ENCODE data around the gene MRS2. TPM values are rescaled to one million over a fixed set of nuclear protein-coding genes. Genes with fewer than 3 reads are reported as not detected.
"Not testable (repeated sequence)": the region's sequence is repeated elsewhere in the genome, so short reads cannot be mapped to it uniquely, and the experiment has no call there.

MRS2 gene, protein sequence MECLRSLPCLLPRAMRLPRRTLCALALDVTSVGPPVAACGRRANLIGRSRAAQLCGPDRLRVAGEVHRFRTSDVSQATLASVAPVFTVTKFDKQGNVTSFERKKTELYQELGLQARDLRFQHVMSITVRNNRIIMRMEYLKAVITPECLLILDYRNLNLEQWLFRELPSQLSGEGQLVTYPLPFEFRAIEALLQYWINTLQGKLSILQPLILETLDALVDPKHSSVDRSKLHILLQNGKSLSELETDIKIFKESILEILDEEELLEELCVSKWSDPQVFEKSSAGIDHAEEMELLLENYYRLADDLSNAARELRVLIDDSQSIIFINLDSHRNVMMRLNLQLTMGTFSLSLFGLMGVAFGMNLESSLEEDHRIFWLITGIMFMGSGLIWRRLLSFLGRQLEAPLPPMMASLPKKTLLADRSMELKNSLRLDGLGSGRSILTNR
- 22.3 TPM for total RNA-seq
- 19.6 TPM for polyA plus RNA-seq

DNA sequence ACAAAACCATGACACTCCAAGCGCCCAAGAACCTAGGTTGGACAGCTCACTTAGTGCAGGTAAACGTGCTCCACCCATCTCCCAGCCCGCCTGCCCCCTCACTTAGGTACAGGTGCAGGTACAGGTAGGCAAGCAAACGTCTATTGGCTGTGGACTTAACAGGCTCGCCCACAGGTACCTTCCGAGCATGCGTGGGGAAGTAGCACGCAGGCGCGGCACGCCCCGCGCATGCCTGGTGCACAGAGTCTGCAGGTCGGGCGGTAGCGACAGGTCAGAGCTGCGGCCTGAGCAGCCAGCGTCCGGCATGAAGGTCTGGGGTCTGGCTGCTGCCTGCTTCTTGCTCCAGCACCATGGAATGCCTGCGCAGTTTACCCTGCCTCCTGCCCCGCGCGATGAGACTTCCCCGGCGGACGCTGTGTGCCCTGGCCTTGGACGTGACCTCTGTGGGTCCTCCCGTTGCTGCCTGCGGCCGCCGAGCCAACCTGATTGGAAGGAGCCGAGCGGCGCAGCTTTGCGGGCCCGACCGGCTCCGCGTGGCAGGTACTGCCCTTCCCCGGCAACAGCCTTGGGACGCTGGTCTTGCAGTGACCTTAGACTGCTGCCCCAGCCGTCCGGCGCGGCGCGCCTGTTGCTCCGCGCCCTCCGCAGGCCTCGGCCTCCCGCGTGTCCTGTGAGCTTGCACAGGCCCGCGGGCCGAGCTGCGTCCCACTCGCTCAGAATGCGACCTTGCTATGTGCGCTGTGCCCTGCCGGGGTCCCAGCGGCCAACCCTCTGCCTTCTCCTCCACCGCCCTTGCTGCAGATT is at the start of gene MRS2:
Gene MRS2 (plus strand): TSS at position 240 of the 804 bp plus-strand sequence. CDS start 111 bp downstream, at position 351.
- under 1% methylated on average over 63 of the region's 63 CpGs for WGBS
- Histone ChIP-seq H3K4me3 (ENCODE audit: low read depth, low read length) (peak within 1 kb of the TSS; percentile 90), H3K36me3 (ENCODE audit: insufficient read depth) (no peaks in the 10 kb centered on the region), H3K4me1 (ENCODE audit: insufficient read depth) (peaks cover 1% of the 10 kb centered on the region), H3K27ac (ENCODE audit: low read depth) (peak within 1 kb of the TSS; percentile 48)
- DNase-seq (ENCODE audit: extremely low spot score) = peak; percentile 39

GRCh38 chr6:24353861-24354260 is 48.9 kb upstream of the MRS2 start:
- Histone ChIP-seq H3K4me3 (ENCODE audit: low read depth, low read length) (no peak overlapping the region), H3K36me3 (ENCODE audit: insufficient read depth) (no peaks in the 10 kb centered on the region), H3K4me1 (ENCODE audit: insufficient read depth) (no peaks in the 10 kb centered on the region), H3K27ac (ENCODE audit: low read depth) (no peak overlapping the region)
- 57% methylated on average over 1 of the region's 1 CpG for WGBS
- DNase-seq (ENCODE audit: extremely low spot score) = no peak

DNA sequence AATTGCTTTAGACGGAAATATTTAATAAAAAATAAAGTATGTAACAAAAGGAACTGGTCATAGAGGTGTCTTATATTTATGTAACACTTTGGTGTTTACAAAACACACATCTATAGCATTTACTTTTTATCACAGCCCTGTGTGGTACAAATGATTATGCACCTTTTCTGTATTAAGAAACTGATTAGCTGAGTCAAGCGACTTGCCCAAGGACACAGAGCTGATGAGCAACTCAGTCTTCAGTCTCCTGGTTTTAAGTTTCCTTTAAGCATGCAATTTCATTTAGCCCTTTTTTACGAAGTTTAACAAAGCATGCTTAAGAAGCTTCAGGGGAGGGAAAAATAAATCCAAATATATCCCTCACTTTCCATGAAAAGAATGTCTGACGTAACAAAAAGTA is 47.3 kb upstream of the MRS2 start:
- Histone ChIP-seq H3K36me3 (ENCODE audit: insufficient read depth) (no peaks in the 10 kb centered on the region), H3K4me1 (ENCODE audit: insufficient read depth) (no peaks in the 10 kb centered on the region), H3K4me3 (ENCODE audit: low read depth, low read length) (no peak overlapping the region), H3K27ac (ENCODE audit: low read depth) (no peak overlapping the region)
- WGBS = 63% methylated on average over 4 of the region's 4 CpGs
- DNase-seq (ENCODE audit: extremely low spot score) = no peak

GRCh38 chr6:24356310-24356973 is 46.3 kb upstream of the MRS2 start:
- H3K36me3 ChIP-seq (ENCODE audit: insufficient read depth) = no peaks in the 10 kb centered on the region
- H3K27ac ChIP-seq (ENCODE audit: low read depth) = no peak overlapping the region
- DNase-seq (ENCODE audit: extremely low spot score) = no peak
- 55% methylated on average over 5 of the region's 5 CpGs for whole genome bisulfite sequencing
- no peak overlapping the region for H3K4me3 ChIP-seq (ENCODE audit: low read depth, low read length)
- no peaks in the 10 kb centered on the region for H3K4me1 ChIP-seq (ENCODE audit: insufficient read depth)

- H3K27ac ChIP-seq (ENCODE audit: low read depth) = no peak within 1 kb of the TSS
- WGBS = 7% methylated on average over 61 of the region's 61 CpGs
- DNase-seq (ENCODE audit: extremely low spot score) = peak; percentile 71
- H3K4me1 ChIP-seq (ENCODE audit: insufficient read depth) = no peaks in the 10 kb centered on the region
- no peak within 1 kb of the TSS for H3K4me3 ChIP-seq (ENCODE audit: low read depth, low read length)
- no peaks in the 10 kb centered on the region for H3K36me3 ChIP-seq (ENCODE audit: insufficient read depth)
Measured at GRCh38 chr6:24357336-24358218, 45.2 kb upstream of the MRS2 start, which contains the start of gene DCDC2. TSS of gene DCDC2 (minus strand) at chr6:24358059. CDS start at chr6:24357750, 309 bp downstream.

DNA sequence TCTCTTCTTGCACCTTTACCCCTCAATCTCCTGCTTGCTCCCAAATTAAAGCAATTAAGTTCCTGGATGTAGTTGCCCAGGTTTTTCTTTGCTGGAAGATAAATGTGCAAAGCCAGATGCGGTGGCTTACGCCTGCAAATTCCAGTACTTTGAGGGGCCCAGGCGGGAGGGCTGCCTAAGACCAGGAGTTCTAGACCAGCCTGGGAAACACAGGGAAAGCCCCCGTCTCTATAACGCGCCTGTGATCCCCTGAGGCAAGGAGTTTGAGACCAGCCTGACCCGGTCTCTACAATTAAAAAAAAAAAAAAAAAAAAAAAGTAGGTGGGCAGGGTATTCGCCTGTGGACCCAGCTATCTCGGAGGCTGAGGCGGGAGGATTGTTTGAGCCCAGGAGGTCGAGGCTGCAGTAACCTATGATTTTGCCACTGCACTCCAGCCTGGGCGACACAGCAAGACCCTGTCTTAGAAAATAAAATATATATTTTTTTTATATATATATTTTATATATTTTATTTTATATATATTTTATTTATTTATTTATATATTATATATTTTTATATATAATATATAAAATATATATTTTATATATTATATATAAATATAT is 44.4 kb upstream of the MRS2 start:
- H3K4me1 ChIP-seq (ENCODE audit: insufficient read depth) = no peaks in the 10 kb centered on the region
- no peak overlapping the region for H3K27ac ChIP-seq (ENCODE audit: low read depth)
- H3K4me3 ChIP-seq (ENCODE audit: low read depth, low read length) = no peak overlapping the region
- no peaks in the 10 kb centered on the region for H3K36me3 ChIP-seq (ENCODE audit: insufficient read depth)
- WGBS = 55% methylated on average over 12 of the region's 12 CpGs
- DNase-seq (ENCODE audit: extremely low spot score) = no peak

GRCh38 chr6:24359640-24360454 is 42.9 kb upstream of the MRS2 start:
- DNase-seq (ENCODE audit: extremely low spot score) = peak; percentile 64
- H3K36me3 ChIP-seq (ENCODE audit: insufficient read depth) = no peaks in the 10 kb centered on the region
- 4% methylated on average over 55 of the region's 55 CpGs for WGBS
- H3K27ac ChIP-seq (ENCODE audit: low read depth) = no peak overlapping the region
- peak overlapping the region; percentile 30 for H3K4me3 ChIP-seq (ENCODE audit: low read depth, low read length)
- H3K4me1 ChIP-seq (ENCODE audit: insufficient read depth) = no peaks in the 10 kb centered on the region

- WGBS = 82% methylated on average over 5 of the region's 5 CpGs
- H3K4me1 ChIP-seq (ENCODE audit: insufficient read depth); DNase-seq (ENCODE audit: extremely low spot score); H3K27ac ChIP-seq (ENCODE audit: low read depth); H3K36me3 ChIP-seq (ENCODE audit: insufficient read depth); H3K4me3 ChIP-seq (ENCODE audit: low read depth, low read length): not testable (repeated sequence)
Measured at GRCh38 chr6:24362363-24362762, 40.4 kb upstream of the MRS2 start.

GRCh38 chr6:24365103-24365633 is 37.6 kb upstream of the MRS2 start:
- H3K4me1 ChIP-seq (ENCODE audit: insufficient read depth); H3K27ac ChIP-seq (ENCODE audit: low read depth); H3K4me3 ChIP-seq (ENCODE audit: low read depth, low read length); DNase-seq (ENCODE audit: extremely low spot score); H3K36me3 ChIP-seq (ENCODE audit: insufficient read depth): not testable (repeated sequence)
- WGBS = 74% methylated on average over 8 of the region's 8 CpGs

DNA sequence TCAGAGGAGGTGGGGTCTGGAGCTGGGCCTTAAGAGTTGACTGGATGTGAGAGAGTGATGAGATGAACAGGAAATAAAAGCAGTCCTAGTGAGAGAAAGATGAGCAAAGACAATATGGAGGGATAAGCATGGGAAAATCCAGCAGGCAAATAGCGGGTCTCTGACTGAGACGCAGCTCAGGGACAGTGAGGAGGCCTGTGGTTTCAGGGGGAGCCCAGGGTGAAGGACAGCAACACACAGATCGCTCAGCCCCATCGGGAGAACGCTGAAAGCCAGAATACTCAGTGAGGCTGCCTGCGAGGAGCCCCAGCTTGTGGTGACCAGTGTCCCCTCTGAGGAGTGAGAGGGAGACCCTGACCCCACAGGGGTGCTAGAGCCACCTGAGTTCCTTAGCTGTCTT is 28.1 kb upstream of the MRS2 start:
- Histone ChIP-seq H3K36me3 (ENCODE audit: insufficient read depth) (no peaks in the 10 kb centered on the region), H3K27ac (ENCODE audit: low read depth) (no peak overlapping the region), H3K4me1 (ENCODE audit: insufficient read depth) (no peaks in the 10 kb centered on the region), H3K4me3 (ENCODE audit: low read depth, low read length) (no peak overlapping the region)
- no peak for DNase-seq (ENCODE audit: extremely low spot score)
- 97% methylated on average over 6 of the region's 6 CpGs for WGBS

DNA sequence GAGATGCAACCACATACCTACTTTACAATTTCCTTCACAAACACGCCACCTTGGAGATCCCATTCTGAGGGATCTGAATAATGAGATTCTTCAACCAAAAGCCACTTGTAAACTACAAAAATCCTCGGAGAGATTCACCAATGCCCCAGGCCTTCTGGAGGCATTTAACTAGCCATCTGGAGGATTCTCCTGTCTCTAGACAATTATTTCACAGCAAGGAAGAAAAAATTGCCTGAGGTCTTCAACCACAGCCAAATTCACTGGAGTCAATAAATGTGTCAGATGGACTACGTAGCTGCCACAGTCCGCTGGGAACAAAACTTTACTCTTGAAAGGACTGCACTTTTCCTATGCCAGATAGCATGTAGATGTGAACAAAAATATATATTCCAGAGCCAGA is 25.9 kb upstream of the MRS2 start:
- no peak overlapping the region for H3K4me3 ChIP-seq (ENCODE audit: low read depth, low read length)
- no peaks in the 10 kb centered on the region for H3K36me3 ChIP-seq (ENCODE audit: insufficient read depth)
- 39% methylated on average over 4 of the region's 4 CpGs for WGBS
- no peak for DNase-seq (ENCODE audit: extremely low spot score)
- H3K27ac ChIP-seq (ENCODE audit: low read depth) = no peak overlapping the region
- no peaks in the 10 kb centered on the region for H3K4me1 ChIP-seq (ENCODE audit: insufficient read depth)

Measured in urinary bladder (tissue), 4 donors.